Muscle layer of duodenum (tissue), 2 donors: Measurements from ENCODE around the gene CORO2A.

Experiments used
- H3K27ac ChIP-seq: one replicate; pipeline ENCODE4 v1.7.0; 2013; ENCODE audit warnings: mild to moderate bottlenecking, low read length
- H3K27me3 ChIP-seq: one replicate; pipeline ENCODE4 v1.7.0; 2013; ENCODE audit warnings: low read depth, mild to moderate bottlenecking, control low read depth, low read length
- H3K36me3 ChIP-seq, 2 donors: one replicate each; pipeline ENCODE4 v1.7.0; 2013; ENCODE audit warnings: low read length in 2 of 2, control low read depth in 1 of 2, mild to moderate bottlenecking in 1 of 2; ENCODE audit not compliant: insufficient read depth in 2 of 2, control insufficient read depth in 1 of 2
- H3K4me1 ChIP-seq, 2 donors: one replicate each; pipeline ENCODE4 v1.7.0; 2013; ENCODE audit warnings: low read length in 2 of 2, mild to moderate bottlenecking in 2 of 2, control low read depth in 1 of 2, moderate library complexity in 1 of 2; ENCODE audit not compliant: insufficient read depth in 2 of 2, control insufficient read depth in 1 of 2
- H3K4me3 ChIP-seq, 2 donors: one replicate each; pipeline ENCODE4 v1.7.0; 2013; ENCODE audit warnings: low read length in 2 of 2, low read depth in 1 of 2, mild to moderate bottlenecking in 1 of 2
- H3K9me3 ChIP-seq, 2 donors: one replicate each; pipeline ENCODE4 v1.7.0; 2013; ENCODE audit warnings: low read length in 2 of 2, control low read depth in 1 of 2, mild to moderate bottlenecking in 1 of 2; ENCODE audit not compliant: control insufficient read depth in 1 of 2
- donor health status: healthy.

Gene CORO2A

GRCh38 chr9:98189412-98189811, 3.0 kb downstream of the CORO2A start:
- no peaks in the 10 kb centered on the region for H3K27me3 ChIP-seq
- no peaks in the 10 kb centered on the region for H3K4me1 ChIP-seq

GRCh38 chr9:98187926-98188325, 4.5 kb downstream of the CORO2A start:
- no peaks in the 10 kb centered on the region for H3K4me1 ChIP-seq
- no peaks in the 10 kb centered on the region for H3K9me3 ChIP-seq
- no peak overlapping the region for H3K4me3 ChIP-seq
- H3K27me3 ChIP-seq, result no peaks in the 10 kb centered on the region
- no peak overlapping the region for H3K27ac ChIP-seq
- no peaks in the 10 kb centered on the region for H3K36me3 ChIP-seq

More at GRCh38 chr9:98189412-98189811, 3.0 kb downstream of the CORO2A start:
- H3K9me3 ChIP-seq, result no peaks in the 10 kb centered on the region
- H3K4me3 ChIP-seq, result no peak overlapping the region
- no peaks in the 10 kb centered on the region for H3K36me3 ChIP-seq
- no peak overlapping the region for H3K27ac ChIP-seq

GRCh38 chr9:98186236-98186635, 6.2 kb downstream of the CORO2A start:
- H3K27me3 ChIP-seq, result no peaks in the 10 kb centered on the region
- no peaks in the 10 kb centered on the region for H3K36me3 ChIP-seq
- no peaks in the 10 kb centered on the region for H3K9me3 ChIP-seq
- H3K4me1 ChIP-seq, result no peaks in the 10 kb centered on the region
- no peak overlapping the region for H3K27ac ChIP-seq
- no peak overlapping the region for H3K4me3 ChIP-seq

GRCh38 chr9:98185611-98186171, 6.7 kb downstream of the CORO2A start:
- H3K27me3 ChIP-seq, result no peaks in the 10 kb centered on the region
- H3K4me3 ChIP-seq, result no peak overlapping the region
- no peaks in the 10 kb centered on the region for H3K4me1 ChIP-seq
- no peaks in the 10 kb centered on the region for H3K36me3 ChIP-seq
- no peak overlapping the region for H3K27ac ChIP-seq
- H3K9me3 ChIP-seq, result no peaks in the 10 kb centered on the region

- Histone ChIP-seq H3K36me3 (no peaks in the 10 kb centered on the region), H3K27me3 (no peaks in the 10 kb centered on the region), H3K27ac (no peak overlapping the region), H3K4me3 (no peak overlapping the region), H3K9me3 (no peaks in the 10 kb centered on the region), H3K4me1 (no peaks in the 10 kb centered on the region)
Observed at GRCh38 chr9:98185021-98185567, 7.3 kb downstream of the CORO2A start.

GRCh38 chr9:98184326-98184725, 8.1 kb downstream of the CORO2A start:
- H3K27ac ChIP-seq, result no peak overlapping the region
- H3K9me3 ChIP-seq, result no peaks in the 10 kb centered on the region
- H3K36me3 ChIP-seq, result no peaks in the 10 kb centered on the region
- no peaks in the 10 kb centered on the region for H3K27me3 ChIP-seq
- no peak overlapping the region for H3K4me3 ChIP-seq
- no peaks in the 10 kb centered on the region for H3K4me1 ChIP-seq

GRCh38 chr9:98182889-98183599, 9.4 kb downstream of the CORO2A start:
- H3K27ac ChIP-seq, result peak overlapping the region; percentile 27
- H3K27me3 ChIP-seq, result no peaks in the 10 kb centered on the region
- no peaks in the 10 kb centered on the region for H3K4me1 ChIP-seq
- no peaks in the 10 kb centered on the region for H3K9me3 ChIP-seq
- no peak overlapping the region for H3K4me3 ChIP-seq
- H3K36me3 ChIP-seq, result no peaks in the 10 kb centered on the region

GRCh38 chr9:98182069-98182820, 10.2 kb downstream of the CORO2A start:
- no peak overlapping the region for H3K4me3 ChIP-seq
- H3K27ac ChIP-seq, result peak overlapping the region; percentile 27
- H3K9me3 ChIP-seq, result no peaks in the 10 kb centered on the region
- no peaks in the 10 kb centered on the region for H3K36me3 ChIP-seq
- no peaks in the 10 kb centered on the region for H3K27me3 ChIP-seq
- no peaks in the 10 kb centered on the region for H3K4me1 ChIP-seq

GRCh38 chr9:98181746-98182068, 10.7 kb downstream of the CORO2A start:
- Histone ChIP-seq H3K27me3 (no peaks in the 10 kb centered on the region), H3K27ac (no peak overlapping the region), H3K9me3 (no peaks in the 10 kb centered on the region), H3K36me3 (no peaks in the 10 kb centered on the region), H3K4me1 (no peaks in the 10 kb centered on the region), H3K4me3 (no peak overlapping the region)

- no peak overlapping the region for H3K4me3 ChIP-seq
- H3K27ac ChIP-seq, result no peak overlapping the region
- no peaks in the 10 kb centered on the region for H3K4me1 ChIP-seq
- H3K36me3 ChIP-seq, result no peaks in the 10 kb centered on the region
- H3K9me3 ChIP-seq, result no peaks in the 10 kb centered on the region
- no peaks in the 10 kb centered on the region for H3K27me3 ChIP-seq
Observed at GRCh38 chr9:98180996-98181395, 11.4 kb downstream of the CORO2A start.
